Measurements from ENCODE around the gene TNFRSF14.

The TNFRSF14 gene

GRCh38 chr1:2597441-2598328, 41.5 kb downstream of the TNFRSF14 start:
- Mint-ChIP-seq H3K27ac (no peak overlapping the region), H3K4me3 (peak overlapping the region; percentile 3), H3K9me3 (peaks cover 5% of the 10 kb centered on the region), H3K36me3 (peaks cover 6% of the 10 kb centered on the region), H3K4me1 (peaks cover 16% of the 10 kb centered on the region), H3K27me3 (peaks cover 48% of the 10 kb centered on the region)
- ATAC-seq = no peak

- H3K4me1 Mint-ChIP-seq = peaks cover 11% of the 10 kb centered on the region
- peaks cover 6% of the 10 kb centered on the region for H3K36me3 Mint-ChIP-seq
- peaks cover 5% of the 10 kb centered on the region for H3K9me3 Mint-ChIP-seq
- no peak for ATAC-seq
- H3K4me3 Mint-ChIP-seq = no peak overlapping the region
- H3K27me3 Mint-ChIP-seq = peaks cover 49% of the 10 kb centered on the region
- H3K27ac Mint-ChIP-seq = no peak overlapping the region
These were observed 42.3 kb downstream of the TNFRSF14 start for GRCh38 chr1:2598329-2598931.

GRCh38 chr1:2601721-2602303, 45.6 kb downstream of the TNFRSF14 start:
- Mint-ChIP-seq H3K27me3 (peaks cover 54% of the 10 kb centered on the region), H3K4me1 (peaks cover 11% of the 10 kb centered on the region), H3K4me3 (no peak overlapping the region), H3K9me3 (peaks cover 5% of the 10 kb centered on the region), H3K27ac (no peak overlapping the region), H3K36me3 (peaks cover 6% of the 10 kb centered on the region)
- no peak for ATAC-seq

DNA sequence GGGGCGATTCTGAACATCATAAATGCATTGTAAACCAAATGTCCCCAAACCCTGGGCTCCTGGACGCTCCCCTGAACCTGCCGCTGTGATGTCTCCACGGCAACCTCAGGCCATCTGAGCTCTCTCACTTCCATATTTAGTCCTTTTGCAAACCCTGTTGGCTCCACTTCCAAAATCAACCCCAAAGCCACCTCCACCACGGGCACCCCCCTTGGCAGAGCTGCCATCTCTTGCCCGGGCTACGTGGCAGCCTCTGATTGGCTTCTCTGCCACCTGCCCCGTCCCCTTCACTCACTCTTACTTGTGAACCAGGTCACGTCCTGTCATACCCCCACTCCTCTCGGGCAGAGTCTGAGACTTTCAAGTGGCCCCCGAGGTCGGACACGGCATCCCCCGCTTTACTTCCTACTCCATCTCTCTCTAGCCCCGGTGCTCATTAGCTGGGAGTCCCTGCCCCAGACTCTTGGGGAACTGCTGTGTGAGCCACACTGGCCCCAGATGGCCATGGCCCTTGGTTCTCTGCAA, 46.2 kb downstream of the TNFRSF14 start:
- Mint-ChIP-seq H3K4me3 (no peak overlapping the region), H3K27me3 (peaks cover 48% of the 10 kb centered on the region), H3K36me3 (peaks cover 6% of the 10 kb centered on the region), H3K4me1 (peaks cover 6% of the 10 kb centered on the region), H3K9me3 (peaks cover 5% of the 10 kb centered on the region), H3K27ac (no peak overlapping the region)
- no peak for ATAC-seq

DNA sequence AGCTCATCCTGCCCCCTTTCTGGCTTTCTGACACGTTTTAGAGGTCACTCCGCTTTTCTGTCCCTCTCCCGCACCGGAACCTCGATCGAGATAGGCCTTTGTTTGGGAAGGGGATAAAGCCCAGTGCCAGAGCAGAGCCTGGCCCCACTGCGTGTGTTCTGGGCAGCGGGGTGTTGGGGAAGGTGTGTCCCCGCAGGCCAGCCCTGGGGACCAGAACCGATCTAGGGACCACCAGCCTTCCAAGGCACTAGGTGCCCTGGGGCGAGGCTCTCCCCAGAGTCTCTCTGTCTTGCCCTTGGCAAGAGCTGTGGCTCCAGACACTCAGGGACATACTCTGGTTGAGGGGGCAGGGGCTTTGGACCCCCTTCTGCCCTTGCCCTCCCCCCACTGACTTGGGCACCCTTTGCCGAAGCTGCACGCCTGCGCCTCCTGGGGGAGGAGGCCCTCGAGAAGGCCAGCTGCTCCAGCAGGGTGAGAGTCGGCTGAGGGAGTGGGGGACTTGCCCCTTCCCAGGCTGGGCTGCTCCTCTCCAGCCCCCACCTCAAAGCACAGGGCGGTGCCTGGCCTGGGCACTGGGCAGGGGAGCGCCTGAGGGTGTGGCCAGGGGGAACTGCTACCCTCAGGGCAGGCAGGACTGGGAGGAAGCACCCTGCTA, 46.8 kb downstream of the TNFRSF14 start:
- Mint-ChIP-seq H3K36me3 (peaks cover 6% of the 10 kb centered on the region), H3K9me3 (peaks cover 5% of the 10 kb centered on the region), H3K27me3 (peaks cover 42% of the 10 kb centered on the region), H3K4me1 (peaks cover under 1% of the 10 kb centered on the region), H3K27ac (no peak overlapping the region), H3K4me3 (no peak overlapping the region)
- no peak for ATAC-seq

- no peak overlapping the region for H3K27ac Mint-ChIP-seq
- H3K4me1 Mint-ChIP-seq = no peaks in the 10 kb centered on the region
- no peak overlapping the region for H3K4me3 Mint-ChIP-seq
- ATAC-seq = no peak
- peaks cover 35% of the 10 kb centered on the region for H3K27me3 Mint-ChIP-seq
- H3K36me3 Mint-ChIP-seq = peaks cover 2% of the 10 kb centered on the region
- H3K9me3 Mint-ChIP-seq = peaks cover 2% of the 10 kb centered on the region
These were observed 47.5 kb downstream of the TNFRSF14 start for GRCh38 chr1:2603521-2604155.

GRCh38 chr1:2604156-2604843, 48.1 kb downstream of the TNFRSF14 start:
- Mint-ChIP-seq H3K4me3 (no peak overlapping the region), H3K27me3 (peaks cover 34% of the 10 kb centered on the region), H3K36me3 (no peaks in the 10 kb centered on the region), H3K4me1 (no peaks in the 10 kb centered on the region), H3K9me3 (no peaks in the 10 kb centered on the region), H3K27ac (no peak overlapping the region)
- ATAC-seq = no peak

GRCh38 chr1:2604844-2605508, 48.8 kb downstream of the TNFRSF14 start:
- no peak for ATAC-seq
- peaks cover 41% of the 10 kb centered on the region for H3K27me3 Mint-ChIP-seq
- no peaks in the 10 kb centered on the region for H3K36me3 Mint-ChIP-seq
- H3K27ac Mint-ChIP-seq = no peak overlapping the region
- no peaks in the 10 kb centered on the region for H3K9me3 Mint-ChIP-seq
- no peak overlapping the region for H3K4me3 Mint-ChIP-seq
- no peaks in the 10 kb centered on the region for H3K4me1 Mint-ChIP-seq

GRCh38 chr1:2605509-2606395, 49.6 kb downstream of the TNFRSF14 start:
- H3K4me1 Mint-ChIP-seq = no peaks in the 10 kb centered on the region
- peaks cover 48% of the 10 kb centered on the region for H3K27me3 Mint-ChIP-seq
- no peak overlapping the region for H3K27ac Mint-ChIP-seq
- H3K4me3 Mint-ChIP-seq = no peak overlapping the region
- ATAC-seq = peak; percentile 13
- no peaks in the 10 kb centered on the region for H3K9me3 Mint-ChIP-seq
- H3K36me3 Mint-ChIP-seq = no peaks in the 10 kb centered on the region

- peaks cover 54% of the 10 kb centered on the region for H3K27me3 Mint-ChIP-seq
- H3K27ac Mint-ChIP-seq = no peak overlapping the region
- no peaks in the 10 kb centered on the region for H3K36me3 Mint-ChIP-seq
- no peak overlapping the region for H3K4me3 Mint-ChIP-seq
- H3K9me3 Mint-ChIP-seq = no peaks in the 10 kb centered on the region
- ATAC-seq = no peak
- no peaks in the 10 kb centered on the region for H3K4me1 Mint-ChIP-seq
These were observed 50.3 kb downstream of the TNFRSF14 start for GRCh38 chr1:2606396-2606880.

GRCh38 chr1:2606881-2607621, 50.9 kb downstream of the TNFRSF14 start:
- Mint-ChIP-seq H3K27ac (no peak overlapping the region), H3K27me3 (peaks cover 58% of the 10 kb centered on the region), H3K4me3 (no peak overlapping the region), H3K9me3 (no peaks in the 10 kb centered on the region), H3K4me1 (peaks cover 4% of the 10 kb centered on the region), H3K36me3 (no peaks in the 10 kb centered on the region)
- ATAC-seq = no peak

DNA sequence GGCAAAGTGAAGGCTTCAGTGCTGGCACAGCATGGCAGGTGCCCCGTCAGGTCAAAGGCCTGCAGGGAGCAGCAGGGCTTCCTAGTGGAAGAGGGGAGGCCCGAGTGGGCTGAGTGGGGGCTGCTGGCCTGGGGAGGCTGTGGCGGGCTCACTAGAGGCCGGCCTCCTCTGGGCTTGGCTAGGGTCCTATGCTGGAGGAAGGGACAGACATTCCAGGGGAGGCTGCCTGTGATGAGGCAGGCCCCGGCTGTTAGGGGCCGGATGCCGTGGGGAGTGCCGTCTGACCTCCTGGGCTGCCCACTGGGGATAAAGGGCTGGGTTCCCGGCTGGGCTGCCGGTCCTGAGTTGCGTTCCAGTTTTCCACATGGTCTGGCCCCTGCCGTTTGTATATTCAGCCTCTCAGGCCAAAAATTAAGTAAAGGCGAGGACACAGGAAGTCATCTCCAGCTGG, 51.5 kb downstream of the TNFRSF14 start:
- Mint-ChIP-seq H3K36me3 (peaks cover 3% of the 10 kb centered on the region), H3K4me3 (no peak overlapping the region), H3K27ac (no peak overlapping the region), H3K4me1 (peaks cover 10% of the 10 kb centered on the region), H3K27me3 (peaks cover 58% of the 10 kb centered on the region), H3K9me3 (no peaks in the 10 kb centered on the region)
- no peak for ATAC-seq

Measured in stimulated activated memory B cell treated with anti-CD40 and anti-IgM and Interleukin-4, amounts not matched to agents 10 μg/mL and 1 μg/mL and 100 μg/mL, for 72 hours (primary cell).